Caco-2 (cell line): ENCODE data around the gene SEPSECS. TPM values are rescaled to one million over a fixed set of nuclear protein-coding genes. Genes with fewer than 3 reads are reported as not detected.

ENCODE experiments used
- BruUV-seq: library from RNA; stranded (reverse); fragments of 400-500 nt; replicated peaks from 2 replicates; lab custom pipeline; 2021; lab: Mats Ljungman, UMichigan
- CTCF ChIA-PET: fragments of 300-600 bp; sonication (Branson Sonifier 250); formaldehyde crosslinking; loops from one replicate; lab custom pipeline; 2022; ENCODE audit warnings: antibody characterized with exemption; lab: Charles Lee
- POLR2A ChIA-PET: fragments of 300-600 bp; sonication (Branson Sonifier 250); formaldehyde crosslinking; loops from one replicate; lab custom pipeline; 2022; ENCODE audit warnings: antibody characterized with exemption; lab: Charles Lee
- DNase-seq, 2 experiments: peaks; one replicate each; pipeline versions ENCODE4 v3.0.0 to v3.0.0-alpha.2; 2020 to 2022
- H3K27me3 ChIP-seq: replicated peaks from 2 replicates; pipeline ENCODE4 v1.6.0; 2011; ENCODE audit warnings: low read length; ENCODE audit not compliant: control insufficient read depth, insufficient read depth
- H3K36me3 ChIP-seq: 2 replicates; pipeline ENCODE4 v1.5.1; 2011; ENCODE audit warnings: low read length; ENCODE audit not compliant: control insufficient read depth, insufficient read depth
- H3K4me1 ChIP-seq: fragments of 250-450 bp; sonication (Bioruptor Pico); 2 replicates; pipeline ENCODE4 v1.5.1; 2020; ENCODE audit warnings: mild to moderate bottlenecking
- H3K4me3 ChIP-seq: 2 replicates; pipeline ENCODE4 v1.5.1; 2011; ENCODE audit warnings: low read depth, mild to moderate bottlenecking, control low read depth, low read length
- H3K9me3 ChIP-seq: fragments of 250-450 bp; sonication (Bioruptor Pico); 2 replicates; pipeline ENCODE4 v1.5.1; 2020; ENCODE audit warnings: mild to moderate bottlenecking, moderate library complexity
- H3K27ac Mint-ChIP-seq: one replicate; pipeline ENCODE4 v1.8.0; 2022; ENCODE audit warnings: mixed read lengths; ENCODE audit not compliant: unreplicated experiment
- H3K27me3 Mint-ChIP-seq: one replicate; pipeline ENCODE4 v1.8.0; 2022; ENCODE audit warnings: mixed read lengths; ENCODE audit not compliant: insufficient read depth, unreplicated experiment
- H3K36me3 Mint-ChIP-seq: one replicate; pipeline ENCODE4 v1.8.0; 2022; ENCODE audit warnings: mild to moderate bottlenecking, mixed read lengths; ENCODE audit not compliant: insufficient read depth, unreplicated experiment
- H3K4me1 Mint-ChIP-seq: one replicate; pipeline ENCODE4 v1.8.0; 2022; ENCODE audit warnings: low read depth, mixed read lengths; ENCODE audit not compliant: unreplicated experiment
- H3K4me3 Mint-ChIP-seq: one replicate; pipeline ENCODE4 v1.8.0; 2022; ENCODE audit warnings: mild to moderate bottlenecking, moderate library complexity, mixed read lengths; ENCODE audit not compliant: unreplicated experiment
- H3K9me3 Mint-ChIP-seq: one replicate; pipeline ENCODE4 v1.8.0; 2022; ENCODE audit warnings: mixed read lengths; ENCODE audit not compliant: unreplicated experiment
- CTCF ChIP-seq, 2 experiments: fragments of 200-600 bp in 1 of 2; IDR thresholded peaks; 1 replicate in 1 of 2; 2 replicates in 1 of 2; pipeline versions ENCODE4 v1.5.1 to v1.8.0; 2011 to 2022; ENCODE audit warnings: antibody characterized with exemption in 1 of 2, control low read depth in 1 of 2, inconsistent platforms in 1 of 2, low read depth in 1 of 2, low read length in 1 of 2, mild to moderate bottlenecking in 1 of 2, moderate library complexity in 1 of 2; ENCODE audit not compliant: insufficient read depth in 1 of 2, severe bottlenecking in 1 of 2, unreplicated experiment in 1 of 2
- intact Hi-C: fragments of 100-400 bp; cut with micrococcal nuclease; formaldehyde crosslinking; loops from one replicate; pipeline ENCODE4 v1.10.0; 2022; ENCODE audit not compliant: unreplicated experiment
- total RNA-seq: library from RNA; stranded (reverse); gene quantifications from 2 replicates; pipeline ENCODE4 v1.2.3, GENCODE V29; 2022

SEPSECS gene
- total RNA-seq, 1 experiment from 2014 or later = 5.7 TPM

- Histone ChIP-seq H3K36me3 (no peaks in the 10 kb centered on the region), H3K4me3 (no peak overlapping the region), H3K4me1 (no peaks in the 10 kb centered on the region), H3K9me3 (no peaks in the 10 kb centered on the region), H3K27me3 (no peaks in the 10 kb centered on the region)
- DNase-seq = no peak
- Mint-ChIP-seq H3K27ac (no peak overlapping the region), H3K4me1 (no peaks in the 10 kb centered on the region), H3K27me3 (no peaks in the 10 kb centered on the region), H3K36me3 (no peaks in the 10 kb centered on the region), H3K4me3 (no peak overlapping the region), H3K9me3 (no peaks in the 10 kb centered on the region)
- POLR2A ChIA-PET = no interaction called here
- intact Hi-C loops = no loop called here
- CTCF ChIA-PET = no interaction called here
- no TSS peak for BruUV-seq
- no peak for TF ChIP-seq CTCF (IDR thresholded peaks at IDR 0.05; ENCODE audit: insufficient read depth in 1 of 2, low read depth in 1 of 2, low read length in 1 of 2, severe bottlenecking in 1 of 2, unreplicated experiment in 1 of 2)
These were observed 39.9 kb downstream of the SEPSECS start for GRCh38 chr4:25120146-25120940.

GRCh38 chr4:25117716-25118472, 42.4 kb downstream of the SEPSECS start:
- Mint-ChIP-seq H3K4me1 (no peaks in the 10 kb centered on the region), H3K9me3 (no peaks in the 10 kb centered on the region), H3K4me3 (no peak overlapping the region), H3K27me3 (no peaks in the 10 kb centered on the region), H3K27ac (no peak overlapping the region), H3K36me3 (no peaks in the 10 kb centered on the region)
- DNase-seq = no peak
- intact Hi-C loops = no loop called here
- POLR2A ChIA-PET = no interaction called here
- H3K27me3 ChIP-seq = no peaks in the 10 kb centered on the region; the same call in 1 of the 2 replicates
- no TSS peak for BruUV-seq
- H3K9me3 ChIP-seq = no peaks in the 10 kb centered on the region
- H3K4me3 ChIP-seq = no peak overlapping the region
- H3K4me1 ChIP-seq = no peaks in the 10 kb centered on the region
- TF ChIP-seq CTCF (IDR thresholded peaks at IDR 0.05; ENCODE audit: insufficient read depth in 1 of 2, low read depth in 1 of 2, low read length in 1 of 2, severe bottlenecking in 1 of 2, unreplicated experiment in 1 of 2) = no peak
- CTCF ChIA-PET = no interaction called here
- no peaks in the 10 kb centered on the region for H3K36me3 ChIP-seq

- H3K27me3 Mint-ChIP-seq = no peaks in the 10 kb centered on the region
- no peak for DNase-seq
- H3K27me3 ChIP-seq = no peaks in the 10 kb centered on the region; the same call in 1 of the 2 replicates
- no peaks in the 10 kb centered on the region for H3K9me3 ChIP-seq
- no peak for TF ChIP-seq CTCF (IDR thresholded peaks at IDR 0.05; ENCODE audit: insufficient read depth in 1 of 2, low read depth in 1 of 2, low read length in 1 of 2, severe bottlenecking in 1 of 2, unreplicated experiment in 1 of 2)
- H3K36me3 ChIP-seq = no peaks in the 10 kb centered on the region
- H3K9me3 Mint-ChIP-seq = no peaks in the 10 kb centered on the region
- no peaks in the 10 kb centered on the region for H3K36me3 Mint-ChIP-seq
- BruUV-seq = no TSS peak
- POLR2A ChIA-PET = no interaction called here
- CTCF ChIA-PET = no interaction called here
- no peaks in the 10 kb centered on the region for H3K4me1 Mint-ChIP-seq
- no peaks in the 10 kb centered on the region for H3K4me1 ChIP-seq
- no peak overlapping the region for H3K4me3 Mint-ChIP-seq
- H3K4me3 ChIP-seq = no peak overlapping the region
- intact Hi-C loops = no loop called here
- no peak overlapping the region for H3K27ac Mint-ChIP-seq
These were observed 43.0 kb downstream of the SEPSECS start for GRCh38 chr4:25117274-25117673.
